Smooth muscle cell of the brain vasculature (primary cell): ENCODE results near the gene ARHGAP33.
"Not testable (repeated sequence)": the region's sequence is repeated elsewhere in the genome, so short reads cannot be mapped to it uniquely, and the experiment has no call there.

Source experiments
- DNase-seq: peaks from one replicate; pipeline ENCODE4 v3.0.0-alpha.2; 2012; ENCODE audit warnings: low read depth, low spot score

The ARHGAP33 gene

GRCh38 chr19:35830986-35831385 lies 55.6 kb downstream of the ARHGAP33 start:
- no peak for DNase-seq

DNA sequence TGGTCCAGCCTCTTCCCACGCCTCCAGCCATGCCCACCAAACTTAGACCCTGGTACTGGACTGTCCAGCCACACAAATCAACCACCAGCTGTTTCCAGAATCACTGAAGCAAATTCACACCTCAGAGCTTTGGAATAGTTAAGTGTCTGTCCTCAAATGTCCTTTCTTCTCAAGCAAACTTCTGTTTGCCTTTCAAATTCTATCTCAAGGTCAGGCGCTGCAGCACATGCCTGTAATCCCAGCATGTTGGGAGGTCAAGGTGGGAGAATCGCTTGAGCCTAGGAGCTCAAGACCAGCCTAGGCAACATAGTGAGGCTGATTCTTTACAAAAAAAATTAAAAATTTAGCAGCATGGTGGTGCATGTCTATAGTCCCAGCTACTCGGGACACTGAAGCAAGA lies 56.7 kb downstream of the ARHGAP33 start:
- DNase-seq = no peak

- no peak for DNase-seq
These were observed 58.6 kb downstream of the ARHGAP33 start for GRCh38 chr19:35833972-35834371.

DNA sequence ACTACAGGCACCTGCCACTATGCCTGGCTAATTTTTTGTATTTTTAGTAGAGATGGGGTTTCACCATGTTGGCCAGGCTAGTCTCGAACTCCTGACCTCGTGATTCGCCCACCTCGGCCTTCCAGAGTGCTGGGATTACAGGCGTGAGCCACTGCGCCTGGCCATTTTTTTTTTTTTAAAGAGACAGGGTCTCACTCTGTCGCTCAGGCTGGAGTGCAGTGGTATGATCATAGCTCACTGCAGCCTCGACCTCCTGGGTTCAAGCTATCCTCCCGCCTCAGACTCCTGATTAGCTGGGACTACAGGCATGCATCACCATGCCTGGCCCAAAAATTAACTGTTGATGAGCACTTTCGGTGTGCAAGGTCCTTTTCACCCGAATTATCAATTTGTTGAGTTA lies 60.7 kb downstream of the ARHGAP33 start:
- not testable (repeated sequence) for DNase-seq
